GM20431 (cell line): Measurements from ENCODE around the gene CFAP251.

ENCODE experiments used
- in situ Hi-C: fragments of 300-500 bp; cut with MseI, MboI; formaldehyde crosslinking; loops from one replicate; pipeline ENCODE4 v1.15.0; 2020; ENCODE audit warnings: low sequenced_read_pairs; ENCODE audit not compliant: unreplicated experiment

Gene CFAP251

GRCh38 chr12:122045262-122045661 is 126.9 kb downstream of the CFAP251 start:
- in situ Hi-C loops, result no loop called here

- in situ Hi-C loops, result no loop called here
These were observed 127.8 kb downstream of the CFAP251 start for GRCh38 chr12:122046145-122046544.

GRCh38 chr12:122048151-122048550 is 129.8 kb downstream of the CFAP251 start:
- in situ Hi-C loops, result no loop called here

GRCh38 chr12:122049827-122050226 is 131.4 kb downstream of the CFAP251 start:
- in situ Hi-C loops, result loop anchor here (5.0 kb wide), 1 partner anchor 72 kb away; no protein-coding TSS in a partner anchor

GRCh38 chr12:122050706-122051105 is 132.3 kb downstream of the CFAP251 start:
- in situ Hi-C loops, result loop anchor here (5.0 kb wide), 1 partner anchor 72 kb away; no protein-coding TSS in a partner anchor

- in situ Hi-C loops, result loop anchor here (5.0 kb wide), 1 partner anchor 71 kb away; no protein-coding TSS in a partner anchor
These were observed 133.0 kb downstream of the CFAP251 start for GRCh38 chr12:122051231-122051876.

- in situ Hi-C loops, result loop anchor here (5.0 kb wide), 1 partner anchor 70 kb away; no protein-coding TSS in a partner anchor
These were observed 133.9 kb downstream of the CFAP251 start for GRCh38 chr12:122052285-122052684.
